ENCODE data around the gene RAI1. TPM values are rescaled to one million over a fixed set of nuclear protein-coding genes. Genes with fewer than 3 reads are reported as not detected.

Gene RAI1
- total RNA-seq, 1 experiment from 2014 or later: 12.7 TPM

DNA sequence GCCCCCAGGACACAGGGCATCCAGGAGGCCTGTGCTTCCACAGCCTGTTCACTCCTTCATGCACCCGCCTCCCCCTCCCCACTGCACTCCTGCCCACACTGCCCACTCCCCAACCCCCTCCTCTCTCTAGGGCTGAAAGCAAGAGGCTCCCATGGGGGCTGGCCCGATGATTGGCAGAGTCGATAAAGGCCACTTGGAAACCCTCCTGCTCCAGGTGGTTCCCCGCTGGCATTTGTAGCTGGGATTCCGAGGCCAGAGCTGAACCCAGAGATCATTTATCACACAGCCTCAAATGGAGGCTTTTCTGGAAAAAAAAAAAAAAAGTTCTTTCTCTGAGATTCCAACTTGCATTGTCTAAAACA lies 81.5 kb downstream of the RAI1 start:
- Histone ChIP-seq H3K36me3 (peaks cover 19% of the 10 kb centered on the region), H3K4me1 (replicated peaks) (peaks cover 8% of the 10 kb centered on the region), H3K9me3 (replicated peaks) (no peaks in the 10 kb centered on the region), H3K4me3 (no peak overlapping the region), H3K27ac (no peak overlapping the region), H3K27me3 (replicated peaks) (no peaks in the 10 kb centered on the region)
- no peak for DNase-seq (ENCODE audit: low read depth in 1 of 2, low spot score in 2 of 2)

GRCh38 chr17:17763136-17763535 lies 81.9 kb downstream of the RAI1 start:
- H3K27me3 ChIP-seq (replicated peaks): no peaks in the 10 kb centered on the region
- peaks cover 8% of the 10 kb centered on the region for H3K4me1 ChIP-seq (replicated peaks)

GRCh38 chr17:17763734-17764133 lies 82.5 kb downstream of the RAI1 start:
- Histone ChIP-seq H3K27me3 (replicated peaks) (no peaks in the 10 kb centered on the region), H3K4me1 (replicated peaks) (peaks cover 8% of the 10 kb centered on the region), H3K4me3 (no peak overlapping the region)

More at GRCh38 chr17:17763136-17763535, 81.9 kb downstream of the RAI1 start:
- Histone ChIP-seq H3K27ac (no peak overlapping the region), H3K4me3 (no peak overlapping the region), H3K9me3 (replicated peaks) (no peaks in the 10 kb centered on the region), H3K36me3 (peaks cover 19% of the 10 kb centered on the region)
- no peak for DNase-seq (ENCODE audit: low read depth in 1 of 2, low spot score in 2 of 2)

GRCh38 chr17:17765359-17766076 lies 84.3 kb downstream of the RAI1 start:
- Histone ChIP-seq H3K27ac (no peak overlapping the region), H3K36me3 (peaks cover 13% of the 10 kb centered on the region), H3K4me1 (replicated peaks) (peaks cover 8% of the 10 kb centered on the region), H3K4me3 (no peak overlapping the region), H3K27me3 (replicated peaks) (no peaks in the 10 kb centered on the region), H3K9me3 (replicated peaks) (no peaks in the 10 kb centered on the region)
- no peak for DNase-seq (ENCODE audit: low read depth in 1 of 2, low spot score in 2 of 2)

More at GRCh38 chr17:17763734-17764133, 82.5 kb downstream of the RAI1 start:
- DNase-seq (ENCODE audit: low read depth in 1 of 2, low spot score in 2 of 2): no peak
- peaks cover 19% of the 10 kb centered on the region for H3K36me3 ChIP-seq
- H3K9me3 ChIP-seq (replicated peaks): no peaks in the 10 kb centered on the region
- H3K27ac ChIP-seq: no peak overlapping the region

DNA sequence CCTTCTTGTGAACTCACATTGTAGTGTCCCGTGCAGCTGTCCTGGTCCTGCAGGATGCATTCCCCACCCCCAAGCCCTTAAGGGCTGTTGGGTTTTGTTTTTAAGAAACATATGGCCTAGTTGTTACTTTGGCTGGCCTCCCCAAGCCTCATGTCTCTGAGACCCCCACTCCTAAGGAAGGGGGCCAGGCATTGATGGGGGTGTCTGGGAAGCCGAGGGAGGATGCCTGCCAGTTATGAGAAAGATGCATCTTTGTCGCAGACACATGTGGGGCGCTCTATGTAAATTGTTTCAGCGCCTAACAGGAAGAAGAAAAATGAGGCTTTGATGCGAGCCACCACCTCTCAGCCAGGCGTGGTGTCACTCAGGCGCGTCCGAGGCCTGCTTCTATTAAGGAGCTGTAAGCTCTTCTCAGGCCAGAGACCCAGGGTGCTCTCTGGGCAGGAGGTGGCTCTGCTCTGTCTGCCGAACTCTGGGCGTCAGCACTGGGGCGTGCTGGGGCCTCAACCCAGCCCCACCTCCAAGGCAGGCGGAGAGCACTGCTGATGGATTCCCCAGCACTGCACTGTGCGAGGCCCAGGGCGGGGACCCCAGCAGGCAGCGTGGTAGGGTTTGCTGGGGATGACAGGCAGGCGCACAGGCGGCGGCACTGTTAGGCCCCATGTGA lies 85.0 kb downstream of the RAI1 start:
- no peaks in the 10 kb centered on the region for H3K27me3 ChIP-seq (replicated peaks)
- no peak overlapping the region for H3K4me3 ChIP-seq
- H3K27ac ChIP-seq: no peak overlapping the region
- peaks cover 12% of the 10 kb centered on the region for H3K36me3 ChIP-seq
- H3K4me1 ChIP-seq (replicated peaks): peaks cover 8% of the 10 kb centered on the region
- H3K9me3 ChIP-seq (replicated peaks): no peaks in the 10 kb centered on the region
- no peak for DNase-seq (ENCODE audit: low read depth in 1 of 2, low spot score in 2 of 2)

- Histone ChIP-seq H3K27ac (no peak overlapping the region), H3K9me3 (replicated peaks) (no peaks in the 10 kb centered on the region), H3K36me3 (peaks cover 14% of the 10 kb centered on the region), H3K4me3 (no peak overlapping the region), H3K4me1 (replicated peaks) (peaks cover 8% of the 10 kb centered on the region), H3K27me3 (replicated peaks) (no peaks in the 10 kb centered on the region)
- DNase-seq (ENCODE audit: low read depth in 1 of 2, low spot score in 2 of 2): no peak
Observed at GRCh38 chr17:17766744-17767120, 85.5 kb downstream of the RAI1 start.

DNA sequence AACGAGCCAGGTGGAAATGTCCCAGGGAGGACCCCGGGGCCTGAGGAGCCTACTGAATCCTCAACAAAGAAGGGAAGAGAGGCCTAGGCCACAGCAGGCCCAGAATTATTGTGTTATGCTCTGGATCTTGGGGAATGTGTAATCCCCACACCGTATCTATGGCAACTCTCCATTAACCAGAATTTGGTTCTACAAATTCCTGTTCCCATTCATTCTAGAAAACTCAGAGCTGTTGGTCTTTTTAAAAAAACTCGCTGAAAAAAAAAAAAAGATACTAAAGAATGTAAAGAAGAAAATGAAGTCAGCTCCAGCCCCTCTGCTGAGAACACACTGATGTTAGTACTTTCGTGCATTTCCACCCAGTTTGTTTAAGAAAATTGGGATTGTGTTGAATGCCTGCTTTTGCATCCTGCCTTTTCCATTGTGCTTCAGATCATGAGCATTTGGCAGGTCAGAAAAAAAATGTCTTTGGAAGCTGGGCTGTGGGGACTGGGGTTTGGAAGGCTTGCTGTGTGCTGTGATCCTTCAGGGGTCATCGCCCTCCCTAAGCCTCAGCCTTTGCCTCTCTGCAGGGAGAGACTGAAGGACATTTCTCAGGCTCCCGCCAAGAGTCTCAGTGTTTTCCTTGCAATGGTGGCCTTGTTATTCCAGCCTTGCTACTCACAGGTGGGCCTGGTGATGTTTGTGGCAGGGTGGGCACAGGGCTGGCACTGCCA lies 86.1 kb downstream of the RAI1 start:
- Histone ChIP-seq H3K4me3 (no peak overlapping the region), H3K36me3 (peaks cover 14% of the 10 kb centered on the region), H3K27ac (no peak overlapping the region), H3K9me3 (replicated peaks) (no peaks in the 10 kb centered on the region), H3K27me3 (replicated peaks) (no peaks in the 10 kb centered on the region), H3K4me1 (replicated peaks) (peaks cover 8% of the 10 kb centered on the region)
- DNase-seq (ENCODE audit: low read depth in 1 of 2, low spot score in 2 of 2): no peak

DNA sequence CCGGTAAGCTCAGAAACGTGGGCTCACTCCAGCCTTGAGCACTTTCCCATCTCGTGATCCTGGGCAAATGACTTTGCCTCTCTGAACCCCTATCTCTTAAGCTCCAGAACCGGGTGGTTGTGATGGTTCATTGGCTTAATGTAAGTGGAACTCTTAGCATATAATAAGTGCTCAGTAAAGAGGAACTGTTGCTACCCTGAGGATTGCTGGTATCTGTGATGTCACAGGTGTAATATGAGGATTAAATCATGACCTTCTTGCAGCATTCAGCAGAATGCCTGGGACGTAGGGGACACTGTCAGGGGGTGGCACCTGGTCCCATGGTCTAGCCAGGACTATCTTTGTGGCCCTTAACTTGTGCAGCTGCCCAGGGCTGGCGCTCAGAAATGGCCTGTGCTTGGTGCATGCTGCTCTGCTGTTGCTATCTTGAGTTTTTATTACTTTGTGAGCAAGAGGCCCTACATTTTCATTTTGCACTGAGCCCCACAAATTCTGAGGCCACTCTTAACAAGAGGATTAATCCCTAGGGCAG lies 86.7 kb downstream of the RAI1 start:
- no peak overlapping the region for H3K27ac ChIP-seq
- no peaks in the 10 kb centered on the region for H3K9me3 ChIP-seq (replicated peaks)
- H3K36me3 ChIP-seq: peaks cover 14% of the 10 kb centered on the region
- no peak for DNase-seq (ENCODE audit: low read depth in 1 of 2, low spot score in 2 of 2)
- no peak overlapping the region for H3K4me3 ChIP-seq
- peaks cover 8% of the 10 kb centered on the region for H3K4me1 ChIP-seq (replicated peaks)
- H3K27me3 ChIP-seq (replicated peaks): no peaks in the 10 kb centered on the region

- H3K9me3 ChIP-seq (replicated peaks): no peaks in the 10 kb centered on the region
- H3K4me3 ChIP-seq: no peak overlapping the region
- DNase-seq (ENCODE audit: low read depth in 1 of 2, low spot score in 2 of 2): no peak
- H3K36me3 ChIP-seq: peaks cover 14% of the 10 kb centered on the region
- H3K27me3 ChIP-seq (replicated peaks): no peaks in the 10 kb centered on the region
- H3K27ac ChIP-seq: no peak overlapping the region
- H3K4me1 ChIP-seq (replicated peaks): peaks cover 8% of the 10 kb centered on the region
Observed at GRCh38 chr17:17768424-17769088, 87.3 kb downstream of the RAI1 start.

DNA sequence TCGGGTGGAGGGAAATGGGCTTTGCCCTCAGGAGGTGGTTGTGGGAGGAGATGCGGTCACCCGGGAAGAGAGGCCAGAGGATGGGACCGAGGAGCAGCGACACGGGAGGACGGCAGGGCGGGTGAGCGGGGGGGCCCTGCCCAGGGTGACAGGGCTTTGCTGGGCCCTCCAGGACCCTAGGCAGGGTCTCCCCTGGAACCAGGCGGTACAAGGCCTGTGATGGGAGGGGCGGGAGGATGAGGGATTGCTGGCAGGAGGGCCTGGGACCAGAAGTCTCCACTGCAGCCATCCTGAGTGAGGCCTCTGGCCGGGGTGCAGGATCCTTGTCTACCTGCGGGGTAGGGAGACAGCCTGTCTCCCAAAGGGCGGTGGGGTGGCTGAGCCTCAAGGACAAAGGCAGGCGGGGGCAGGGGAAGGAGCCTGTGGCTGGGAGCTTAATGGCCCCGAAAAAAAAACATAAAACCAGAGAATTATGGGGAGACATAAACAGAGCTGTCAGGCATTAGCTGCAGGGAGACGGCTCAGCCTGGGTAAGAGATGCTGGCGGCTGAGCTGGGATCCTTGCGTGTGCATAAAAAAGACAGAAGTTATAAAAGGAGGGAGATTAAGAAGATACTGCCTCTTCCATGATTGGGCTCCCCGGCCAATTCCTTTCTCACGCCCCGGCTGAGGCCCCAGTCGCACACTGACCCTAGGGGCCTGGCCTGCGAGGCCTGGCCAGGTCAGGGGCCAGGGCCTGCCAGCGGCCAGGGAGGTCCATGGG lies 88.8 kb downstream of the RAI1 start:
- H3K27ac ChIP-seq: no peak overlapping the region
- no peak for DNase-seq (ENCODE audit: low read depth in 1 of 2, low spot score in 2 of 2)
- H3K4me3 ChIP-seq: no peak overlapping the region
- no peaks in the 10 kb centered on the region for H3K9me3 ChIP-seq (replicated peaks)
- H3K4me1 ChIP-seq (replicated peaks): peaks cover 8% of the 10 kb centered on the region
- no peaks in the 10 kb centered on the region for H3K27me3 ChIP-seq (replicated peaks)
- peaks cover 13% of the 10 kb centered on the region for H3K36me3 ChIP-seq

GRCh38 chr17:17770632-17771044 lies 89.4 kb downstream of the RAI1 start:
- Histone ChIP-seq H3K4me1 (replicated peaks) (peaks cover 8% of the 10 kb centered on the region), H3K27ac (no peak overlapping the region), H3K9me3 (replicated peaks) (no peaks in the 10 kb centered on the region), H3K27me3 (replicated peaks) (no peaks in the 10 kb centered on the region), H3K36me3 (peaks cover 7% of the 10 kb centered on the region), H3K4me3 (no peak overlapping the region)
- no peak for DNase-seq (ENCODE audit: low read depth in 1 of 2, low spot score in 2 of 2)

- Histone ChIP-seq H3K9me3 (replicated peaks) (no peaks in the 10 kb centered on the region), H3K36me3 (peaks cover 4% of the 10 kb centered on the region; the same call in 1 of the 2 replicates), H3K27ac (no peak overlapping the region), H3K27me3 (replicated peaks) (no peaks in the 10 kb centered on the region), H3K4me1 (replicated peaks) (peaks cover 4% of the 10 kb centered on the region), H3K4me3 (no peak overlapping the region)
- DNase-seq (ENCODE audit: low read depth in 1 of 2, low spot score in 2 of 2): no peak
Observed at GRCh38 chr17:17771498-17772201, 90.4 kb downstream of the RAI1 start.
